Measurements from ENCODE around the gene CUL7. TPM values are rescaled to one million over a fixed set of nuclear protein-coding genes. Genes with fewer than 3 reads are reported as not detected.
"Not testable (repeated sequence)": the region's sequence is repeated elsewhere in the genome, so short reads cannot be mapped to it uniquely, and the experiment has no call there.

The CUL7 gene
- total RNA-seq, result 6.8 TPM
- long read RNA-seq, full-length matches to known transcripts, result 9 of 24 reads
- long read RNA-seq, partial matches to known transcripts, result 10 of 24 reads
- long read RNA-seq, other reads (novel, unspliced or antisense), result 5 of 24 reads

GRCh38 chr6:43053545-43054205 is at the start of gene CUL7:
CUL7 (minus strand) TSS chr6:43053851; CDS start chr6:43052788, 1,063 bp downstream.
- intact Hi-C loops (cut with DNase I), result no loop called here
- peak; percentile 96 for DNase-seq
- ATAC-seq (ENCODE audit: poor library complexity), result peak; percentile 96

- intact Hi-C loops (cut with DNase I), result no loop called here
- DNase-seq, result no peak
- ATAC-seq (ENCODE audit: poor library complexity), result no peak
Observed at GRCh38 chr6:43101497-43101896, 47.8 kb upstream of the CUL7 start.

- intact Hi-C loops (cut with DNase I), result no loop called here
- ATAC-seq (ENCODE audit: poor library complexity) (no peak), DNase-seq (no peak)
Observed at GRCh38 chr6:43097502-43097901, 43.9 kb upstream of the CUL7 start.

- DNase-seq (no peak), ATAC-seq (ENCODE audit: poor library complexity) (no peak)
- intact Hi-C loops (cut with DNase I), result no loop called here
Observed at GRCh38 chr6:43097098-43097489, 43.4 kb upstream of the CUL7 start.

GRCh38 chr6:43096451-43097097 is 42.9 kb upstream of the CUL7 start:
- ATAC-seq (ENCODE audit: poor library complexity) (peak; percentile 41), DNase-seq (no peak)
- intact Hi-C loops (cut with DNase I), result no loop called here

DNA sequence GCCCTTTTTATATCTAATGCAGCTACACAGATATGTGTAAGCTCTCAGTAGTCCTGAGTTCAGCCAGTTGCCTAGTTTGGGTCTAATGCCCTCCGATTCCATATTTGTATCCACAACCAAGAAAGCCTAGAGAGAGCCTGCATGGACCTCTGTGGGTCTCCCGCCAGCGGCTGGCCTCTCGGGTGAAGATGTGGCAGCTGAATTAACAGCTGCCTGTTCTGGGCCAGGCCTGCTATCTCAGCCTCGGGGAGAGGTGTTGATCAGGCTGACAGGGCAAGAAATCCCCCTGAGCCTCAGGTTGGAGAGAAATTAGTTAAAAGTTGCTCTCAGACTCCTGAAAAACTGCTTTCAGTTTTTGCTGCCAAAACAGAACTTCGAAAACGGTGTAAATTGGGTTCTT is 42.3 kb upstream of the CUL7 start:
- DNase-seq (no peak), ATAC-seq (ENCODE audit: poor library complexity) (no peak)
- intact Hi-C loops (cut with DNase I), result no loop called here

GRCh38 chr6:43093436-43094289 is 40.0 kb upstream of the CUL7 start:
- intact Hi-C loops (cut with DNase I), result no loop called here
- ATAC-seq (ENCODE audit: poor library complexity) (peak; percentile 75), DNase-seq (no peak)

GRCh38 chr6:43092635-43093034 is 39.0 kb upstream of the CUL7 start:
- intact Hi-C loops (cut with DNase I), result no loop called here
- DNase-seq (no peak), ATAC-seq (ENCODE audit: poor library complexity) (no peak)

DNA sequence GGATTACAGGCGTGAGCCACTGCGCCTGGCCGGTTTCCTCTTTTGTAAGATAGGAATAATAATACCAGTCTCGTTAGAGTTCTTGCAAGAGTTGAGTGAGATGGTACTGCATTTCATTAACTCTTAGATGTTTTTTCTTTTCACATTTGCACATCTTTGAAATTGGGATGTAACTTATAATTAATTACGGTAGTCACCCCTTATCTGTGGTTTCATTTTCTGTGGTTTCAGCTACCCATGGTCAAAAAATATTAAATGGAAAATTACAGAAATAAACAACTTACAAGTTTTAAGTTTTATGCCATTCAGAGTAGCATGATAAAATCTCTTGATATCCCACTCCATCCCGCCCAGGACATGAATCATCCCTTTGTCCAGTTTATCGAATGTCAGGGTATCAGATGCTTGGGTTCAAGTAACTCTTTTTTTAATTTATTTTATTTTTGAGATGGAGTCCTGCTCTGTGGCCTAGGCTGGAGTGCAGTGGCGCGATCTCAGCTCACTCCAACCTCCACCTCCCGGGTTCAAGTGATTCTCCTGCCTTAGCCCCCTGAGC is 37.9 kb upstream of the CUL7 start:
- intact Hi-C loops (cut with DNase I), result no loop called here
- ATAC-seq (ENCODE audit: poor library complexity) (no peak), DNase-seq (no peak)

- no peak for ATAC-seq (ENCODE audit: poor library complexity)
- DNase-seq, result no peak
- intact Hi-C loops (cut with DNase I), result no loop called here
Observed at GRCh38 chr6:43091020-43091419, 37.4 kb upstream of the CUL7 start.

- ATAC-seq (ENCODE audit: poor library complexity) (no peak), DNase-seq (no peak)
- intact Hi-C loops (cut with DNase I), result no loop called here
Observed at GRCh38 chr6:43090559-43090956, 36.9 kb upstream of the CUL7 start.

DNA sequence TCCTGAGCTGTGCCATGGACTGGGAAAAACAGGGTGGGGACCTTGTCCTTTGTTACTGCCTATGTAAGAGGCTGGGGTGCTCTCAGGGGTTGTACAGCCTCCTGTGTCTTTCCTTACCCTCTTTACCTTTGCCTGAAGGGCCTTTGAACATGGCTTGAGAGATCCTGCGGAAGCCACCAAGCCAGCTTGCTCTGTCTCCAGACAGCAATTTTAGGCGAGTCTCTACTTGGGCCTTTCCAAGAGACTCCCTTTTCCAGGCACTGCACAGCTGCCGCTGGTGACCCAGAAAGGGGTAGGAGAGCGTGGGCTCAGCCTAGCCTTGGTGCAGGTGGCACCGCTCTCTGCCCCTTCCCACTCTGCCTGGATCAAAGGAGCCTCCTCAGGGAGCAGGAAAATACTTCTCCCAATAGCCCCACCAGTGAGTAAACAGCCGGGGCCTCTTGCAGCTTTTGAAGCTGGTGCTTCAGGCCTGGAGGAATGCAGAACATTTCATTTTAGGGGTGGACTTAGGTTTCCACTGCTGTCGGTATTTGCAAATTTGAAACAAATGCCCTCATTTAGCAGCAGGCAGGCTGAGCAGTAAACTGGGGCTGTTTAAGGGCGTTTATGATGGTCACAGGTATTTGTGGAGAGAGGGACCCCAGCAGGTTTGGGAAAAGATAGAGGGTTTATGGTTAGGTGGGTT is 36.4 kb upstream of the CUL7 start:
- no peak for DNase-seq
- intact Hi-C loops (cut with DNase I), result no loop called here
- ATAC-seq (ENCODE audit: poor library complexity), result no peak

GRCh38 chr6:43089467-43089866 is 35.8 kb upstream of the CUL7 start:
- no peak for ATAC-seq (ENCODE audit: poor library complexity)
- no peak for DNase-seq
- intact Hi-C loops (cut with DNase I), result no loop called here

GRCh38 chr6:43088654-43089056 is 35.0 kb upstream of the CUL7 start:
- DNase-seq (no peak), ATAC-seq (ENCODE audit: poor library complexity) (no peak)
- intact Hi-C loops (cut with DNase I), result no loop called here

DNA sequence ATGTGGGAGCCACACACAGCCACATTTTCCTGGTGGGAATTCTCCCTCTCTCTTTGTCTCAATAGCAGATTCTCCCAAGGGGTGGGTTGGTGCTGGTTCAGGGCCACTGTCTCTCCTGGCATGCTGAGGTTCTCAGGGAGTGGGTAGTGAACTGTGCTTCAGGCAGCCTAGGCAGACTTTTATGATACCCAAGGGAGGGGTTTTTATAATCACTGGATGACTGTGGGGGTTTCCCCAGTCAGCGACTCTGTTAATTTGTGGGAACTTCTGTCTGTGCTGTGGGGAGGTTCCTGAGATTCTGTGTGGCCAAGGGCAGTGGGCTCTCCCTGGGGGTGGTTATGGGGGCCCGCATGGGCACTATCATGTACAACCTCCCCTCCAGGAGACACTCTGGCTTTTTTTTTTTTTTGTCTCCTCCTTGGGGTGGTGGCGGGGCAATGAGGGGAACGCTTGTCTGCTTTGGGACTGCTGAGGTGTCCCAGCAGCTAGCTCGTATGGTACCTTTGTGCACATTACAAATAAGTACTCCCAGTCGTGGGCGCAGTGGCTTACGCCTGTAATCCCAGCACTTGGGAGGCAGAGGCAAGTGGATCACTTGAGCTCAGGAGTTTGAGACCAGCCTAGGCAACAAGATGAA is 32.5 kb upstream of the CUL7 start:
- intact Hi-C loops (cut with DNase I), result no loop called here
- no peak for ATAC-seq (ENCODE audit: poor library complexity)
- no peak for DNase-seq

- DNase-seq, result no peak
- no peak for ATAC-seq (ENCODE audit: poor library complexity)
- intact Hi-C loops (cut with DNase I), result no loop called here
Observed at GRCh38 chr6:43082806-43083655, 29.4 kb upstream of the CUL7 start.

DNA sequence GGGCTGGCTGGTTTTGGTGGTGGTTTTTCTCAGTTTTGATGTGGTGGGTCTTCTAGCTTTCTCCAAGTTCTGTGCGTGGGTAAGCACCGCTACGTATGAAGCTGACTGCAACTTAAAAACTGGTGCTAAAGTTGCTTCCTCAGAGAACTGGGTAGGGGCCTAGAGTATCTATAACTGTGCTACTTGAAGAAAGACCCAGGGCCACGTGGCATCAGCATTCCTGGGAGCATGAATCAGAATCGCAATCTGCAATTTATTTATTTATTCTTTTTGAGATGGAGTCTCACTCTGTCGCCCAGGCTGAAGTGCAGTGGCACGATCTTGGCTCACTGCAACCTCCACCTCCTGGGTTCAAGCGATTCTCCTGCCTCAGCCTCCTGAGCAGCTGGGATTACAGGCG is 28.3 kb upstream of the CUL7 start:
- intact Hi-C loops (cut with DNase I); ATAC-seq (ENCODE audit: poor library complexity); DNase-seq: not testable (repeated sequence)
